Umbilical cord (tissue), 2 donors: ENCODE results near the gene PTGER3. TPM values are rescaled to one million over a fixed set of nuclear protein-coding genes. Genes with fewer than 3 reads are reported as not detected.

Experiments
- DNase-seq: peaks from one replicate; pipeline ENCODE4 v3.0.0-alpha.2; 2015; ENCODE audit warnings: low spot score
- total RNA-seq: library from RNA; depleted of rRNA; stranded (reverse); fragments of >200 nt; gene quantifications from one replicate; pipeline ENCODE4 v1.2.3, GENCODE V29; 2014; ENCODE audit warnings: low replicate concordance; ENCODE audit not compliant: insufficient read depth

PTGER3 gene
- total RNA-seq, result 15.6 TPM

DNA sequence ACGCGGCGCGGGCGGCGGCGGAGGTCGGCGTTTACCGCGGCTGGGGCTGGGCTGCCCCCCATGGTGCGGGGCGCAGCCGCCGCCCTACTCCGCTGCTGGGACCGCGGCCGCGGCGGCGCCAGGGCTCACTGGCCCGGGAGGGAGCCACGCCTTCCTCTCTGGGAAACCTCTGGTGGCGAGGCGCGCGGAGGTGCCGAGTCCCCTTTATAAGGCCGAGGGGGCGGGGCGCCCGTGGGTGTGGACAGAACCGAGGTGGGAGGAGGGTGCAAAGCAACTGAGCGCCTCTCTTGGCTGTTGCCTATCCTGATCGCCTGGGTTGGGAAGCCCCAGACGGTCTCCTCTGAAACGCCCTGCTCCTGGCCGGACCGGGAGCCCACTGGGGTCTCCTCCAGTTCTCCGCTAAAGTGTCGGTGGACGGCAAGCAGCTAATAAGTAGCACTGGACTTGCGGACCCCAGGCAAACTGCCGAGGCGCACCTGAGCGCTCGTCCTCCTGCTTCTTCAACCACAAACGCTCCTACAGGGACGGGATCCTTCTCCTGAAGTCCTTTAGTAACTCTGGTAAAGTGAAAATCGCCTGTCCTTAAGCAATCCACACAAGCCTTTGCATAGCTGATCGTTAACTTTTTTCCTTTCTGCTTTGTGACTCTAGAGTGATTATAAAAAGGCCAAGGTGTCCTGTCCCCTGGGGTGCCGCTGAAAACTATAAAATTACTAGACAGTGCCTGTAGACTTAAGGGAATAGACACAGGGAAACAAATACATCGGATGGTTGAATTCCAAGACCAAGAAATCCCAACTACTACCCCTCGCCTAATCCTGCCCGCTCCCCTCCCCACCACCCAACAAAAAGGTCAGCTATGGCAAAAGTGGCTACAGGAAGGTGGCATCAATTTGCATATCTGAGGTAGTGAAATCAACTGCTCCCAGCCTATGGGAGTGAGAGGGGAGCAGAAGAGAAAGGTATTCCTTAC is at the start of gene PTGER3:
Gene PTGER3, minus strand, starts transcription at position 182 of the 973 bp plus-strand sequence. CDS start 239 bp downstream, outside the sequence.
- DNase-seq, result peak; percentile 33

- DNase-seq, result no peak
Observed at GRCh38 chr1:71094913-71095312, 47.3 kb upstream of the PTGER3 start.

DNA sequence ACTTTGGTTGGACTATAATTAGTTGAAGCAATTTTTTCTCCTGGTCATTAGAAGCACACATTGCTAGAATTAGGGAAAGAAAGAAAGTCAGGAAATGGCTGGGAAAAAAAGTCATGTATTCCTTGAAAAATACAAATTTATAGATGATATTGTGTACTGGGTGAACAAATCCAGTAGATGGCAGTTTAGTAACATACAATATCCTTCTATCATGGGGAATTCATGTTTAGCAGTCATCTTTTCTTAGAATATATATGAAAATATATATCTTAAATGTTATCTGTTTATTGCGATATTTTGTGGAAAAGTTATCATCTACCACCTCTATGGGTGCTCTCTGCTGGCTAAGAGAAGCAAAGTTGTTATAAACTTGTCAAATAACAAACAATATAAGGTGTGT is 46.3 kb upstream of the PTGER3 start:
- DNase-seq, result peak; percentile 25

GRCh38 chr1:71089536-71090270 is 42.1 kb upstream of the PTGER3 start:
- peak; percentile 33 for DNase-seq

GRCh38 chr1:71088645-71089287 is 41.1 kb upstream of the PTGER3 start:
- no peak for DNase-seq

GRCh38 chr1:71087713-71088112 is 40.1 kb upstream of the PTGER3 start:
- DNase-seq, result no peak

GRCh38 chr1:71087060-71087459 is 39.4 kb upstream of the PTGER3 start:
- no peak for DNase-seq

- DNase-seq, result no peak
Observed at GRCh38 chr1:71086331-71086730, 38.7 kb upstream of the PTGER3 start.

GRCh38 chr1:71083271-71083670 is 35.7 kb upstream of the PTGER3 start:
- DNase-seq, result peak; percentile 4

GRCh38 chr1:71081697-71082080 is 34.1 kb upstream of the PTGER3 start:
- DNase-seq, result peak; percentile 2

DNA sequence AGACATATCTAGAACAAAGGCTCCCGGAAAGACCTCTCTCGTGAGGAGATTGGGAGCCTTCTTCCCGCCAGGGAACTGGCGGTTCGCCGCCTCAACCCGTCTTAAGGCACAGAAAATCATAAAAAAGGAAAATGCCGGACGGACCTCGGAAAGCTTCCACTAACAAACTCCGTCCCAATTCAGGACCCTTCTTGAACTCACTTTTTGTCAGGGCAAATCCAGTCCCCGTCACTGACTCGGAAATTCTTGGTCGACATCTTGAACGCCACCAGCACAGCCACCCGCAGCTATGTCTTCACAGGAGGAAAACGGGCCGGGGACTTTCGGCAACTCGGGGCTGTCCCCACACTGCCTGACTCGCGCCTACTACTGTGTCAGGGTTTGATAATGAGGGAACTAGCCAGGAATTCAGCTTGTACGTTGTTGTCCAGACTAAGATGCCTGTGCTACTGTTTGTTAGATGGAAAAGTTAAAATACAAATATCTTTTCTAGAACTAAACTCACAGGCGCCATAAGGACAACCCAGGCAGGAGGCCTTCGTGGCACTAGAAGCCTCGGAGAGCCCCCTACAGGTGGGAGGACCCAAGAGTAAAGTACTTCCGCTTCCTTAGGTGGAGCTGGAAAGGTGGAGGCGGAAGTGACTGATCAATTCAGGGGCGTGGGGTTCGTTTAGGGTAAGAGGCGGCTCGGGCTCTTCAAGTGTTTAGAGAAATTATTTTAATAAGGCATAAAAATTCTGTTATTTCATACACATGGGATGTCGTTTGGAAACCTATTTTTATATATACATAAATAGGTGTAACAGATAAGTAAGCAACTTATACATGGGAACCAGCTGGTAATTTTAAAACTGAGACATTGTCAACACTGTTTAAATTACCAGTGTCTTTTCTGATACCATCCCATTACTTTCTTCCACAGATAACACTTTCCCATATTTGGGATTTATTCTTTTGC is 33.4 kb upstream of the PTGER3 start, which contains the start of gene ZRANB2:
Gene ZRANB2, minus strand, starts transcription at position 297 of the 958 bp plus-strand sequence. Its CDS starts 40 bp downstream, at position 257.
- DNase-seq, result peak; percentile 98

GRCh38 chr1:71080230-71080738 is 32.7 kb upstream of the PTGER3 start:
- DNase-seq, result peak; percentile 34

DNA sequence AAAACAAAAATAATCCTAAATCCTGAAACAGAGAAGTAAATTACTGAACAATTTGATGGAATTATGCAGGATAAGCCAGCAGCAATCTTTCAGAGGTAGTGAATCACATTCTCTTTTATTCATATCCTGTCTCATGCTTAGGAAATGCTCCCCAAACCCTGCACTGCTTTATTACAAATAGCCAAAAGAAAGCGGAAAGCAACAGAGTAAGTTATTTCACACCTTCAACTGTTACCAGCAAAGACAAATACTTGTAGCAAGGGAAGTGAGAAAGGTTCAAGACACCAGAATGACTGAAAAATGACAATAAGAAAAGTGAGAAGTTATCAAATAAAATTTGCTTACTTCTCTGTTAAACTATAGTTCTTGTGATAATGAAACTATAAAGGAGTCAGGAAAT is 27.1 kb upstream of the PTGER3 start:
- DNase-seq, result no peak

DNA sequence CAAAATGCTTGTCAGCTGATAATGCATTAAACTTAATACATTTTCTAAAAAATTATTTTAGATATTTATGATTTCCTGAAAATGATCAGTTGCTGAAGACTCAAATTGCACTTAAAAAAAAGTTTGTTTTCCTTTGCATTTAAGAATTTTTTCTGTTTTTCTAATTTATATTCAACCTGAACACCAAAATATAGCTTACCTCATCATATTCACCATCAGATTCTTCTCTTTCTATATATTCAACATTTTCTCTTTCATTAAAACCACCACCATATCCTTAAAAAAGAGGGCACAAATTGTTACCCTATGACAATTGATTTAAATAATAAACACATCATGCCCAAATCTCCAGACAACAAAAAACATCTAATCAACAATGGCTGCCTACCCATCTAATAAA is 24.7 kb upstream of the PTGER3 start:
- no peak for DNase-seq

- no peak for DNase-seq
Observed at GRCh38 chr1:71071720-71072119, 24.1 kb upstream of the PTGER3 start.

DNA sequence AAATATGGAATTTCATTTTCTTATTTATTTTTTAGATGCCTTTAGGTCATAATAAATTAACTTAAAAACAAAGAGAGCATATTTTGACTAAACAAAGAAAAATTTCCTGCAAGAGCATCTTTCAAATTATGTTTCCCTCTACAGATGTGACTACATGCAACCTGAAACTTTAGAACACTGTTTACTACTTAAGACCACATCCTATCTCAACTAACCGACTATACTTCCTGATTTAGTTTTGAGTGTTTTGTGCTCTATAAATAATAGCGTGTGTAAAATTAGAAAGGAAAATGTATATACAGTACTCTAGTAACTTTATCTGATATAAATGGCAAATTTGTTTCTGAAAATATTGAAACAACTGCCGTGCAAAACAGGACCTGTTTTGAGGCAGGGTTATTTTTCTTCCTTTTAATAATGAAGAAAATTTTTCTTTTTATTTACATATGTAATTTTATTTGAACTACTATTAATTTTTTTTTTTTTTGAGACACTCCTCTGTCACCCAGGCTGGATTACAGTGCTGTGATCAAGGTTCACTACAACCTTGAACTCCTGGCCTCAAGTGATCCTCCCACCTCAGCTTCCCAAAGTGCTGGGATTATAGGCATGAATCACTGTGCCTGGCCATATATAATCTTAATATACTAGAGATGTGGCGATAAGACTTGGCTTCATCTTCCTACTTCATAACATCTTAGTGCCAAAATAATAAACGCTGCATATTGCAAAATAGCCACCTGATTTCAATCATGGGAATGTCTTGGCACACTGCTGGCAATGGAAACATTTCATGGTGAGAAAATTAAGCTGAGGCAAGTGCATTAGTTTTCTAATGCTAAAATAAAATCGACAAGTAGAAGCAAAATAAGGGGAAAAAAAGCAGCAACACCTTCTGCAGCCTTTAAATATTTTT is 21.0 kb upstream of the PTGER3 start:
- no peak for DNase-seq

- DNase-seq, result no peak
Observed at GRCh38 chr1:71054791-71055190, 7.2 kb upstream of the PTGER3 start.

GRCh38 chr1:71054281-71054731 is 6.7 kb upstream of the PTGER3 start:
- no peak for DNase-seq

GRCh38 chr1:71053758-71054157 is 6.1 kb upstream of the PTGER3 start:
- DNase-seq, result no peak
